ENCODE results near the gene NAA16.

- TF ChIP-seq EZH2 (IDR thresholded peaks at IDR 0.05) (no peak), POLR2AphosphoS5 (IDR thresholded peaks at IDR 0.05; ENCODE audit: borderline replicate concordance, low read depth, low read length) (no peak)
These were observed 15.6 kb downstream of the NAA16 start for GRCh38 chr13:41326661-41327060.
